PC-3 (cell line): ENCODE results near the gene PLCB4.

Experiments
- EZH2 ChIP-seq: fragments of 300-600 bp; sonication (generic); IDR thresholded peaks from one replicate; pipeline ENCODE4 v1.6.1; 2017; ENCODE audit warnings: antibody characterized with exemption, mild to moderate bottlenecking, low read length; ENCODE audit not compliant: unreplicated experiment
- EZH2phosphoT487 ChIP-seq: fragments of 300-600 bp; sonication (generic); IDR thresholded peaks from 2 replicates; pipeline ENCODE4 v1.6.1; 2018; ENCODE audit warnings: mild to moderate bottlenecking, antibody characterized with exemption, low read length, borderline replicate concordance

DNA sequence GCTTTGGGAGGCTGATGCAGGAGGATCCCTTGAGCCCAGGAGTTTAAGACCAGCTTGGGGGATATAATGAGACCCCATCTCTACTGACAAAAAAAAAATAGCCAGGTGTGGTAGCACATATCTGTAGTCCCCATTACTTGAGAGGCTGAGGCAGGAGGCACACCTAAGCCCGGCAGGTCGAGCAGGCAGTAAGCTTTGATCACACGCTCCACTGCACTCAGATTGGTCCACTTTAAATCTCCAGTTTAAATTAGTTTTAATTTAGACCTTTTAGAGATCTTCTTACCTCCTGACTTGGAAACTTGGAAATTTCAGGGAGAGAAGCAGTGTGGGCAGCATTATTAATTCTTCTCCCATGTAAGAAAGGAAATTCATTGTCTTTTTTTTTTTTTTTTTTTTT, 16.8 kb upstream of the PLCB4 start:
- no peak for TF ChIP-seq EZH2
- no peak for TF ChIP-seq EZH2phosphoT487
